Sigmoid colon (tissue), 4 donors: ENCODE results near the gene CAMK1D.

Source experiments
- CTCF ChIP-seq, 4 experiments: fragments of 450-650 bp in 3 of 4; fragments of 200-600 bp in 1 of 4; IDR thresholded peaks; one replicate each; pipeline ENCODE4 v1.5.1; 2016 to 2019; ENCODE audit warnings: antibody characterized with exemption in 4 of 4, mild to moderate bottlenecking in 3 of 4, moderate library complexity in 2 of 4
- EP300 ChIP-seq, 4 donors: sonication (generic); formaldehyde crosslinking; IDR thresholded peaks; one replicate each; pipeline ENCODE4 v1.6.1; 2017; ENCODE audit warnings: antibody characterized with exemption in 4 of 4
- POLR2A ChIP-seq, 2 donors: fragments of 450-650 bp; IDR thresholded peaks; one replicate each; pipeline ENCODE4 v1.6.1; 2016; ENCODE audit warnings: antibody characterized with exemption in 2 of 2, mild to moderate bottlenecking in 2 of 2, moderate library complexity in 2 of 2
- POLR2AphosphoS5 ChIP-seq, 4 donors: sonication (generic); formaldehyde crosslinking; IDR thresholded peaks; one replicate each; pipeline ENCODE4 v1.6.1; 2017; ENCODE audit warnings: antibody characterized with exemption in 4 of 4

- TF ChIP-seq CTCF (IDR thresholded peaks at IDR 0.05) (no peak), POLR2A (IDR thresholded peaks at IDR 0.05) (no peak), POLR2AphosphoS5 (IDR thresholded peaks at IDR 0.05) (no peak), EP300 (IDR thresholded peaks at IDR 0.05) (no peak)
Observed at GRCh38 chr10:12534824-12535223, 185.5 kb downstream of the CAMK1D start.
